Measurements from ENCODE around the gene KRT2. TPM values are rescaled to one million over a fixed set of nuclear protein-coding genes. Genes with fewer than 3 reads are reported as not detected.

Gene KRT2
- total and polyA plus RNA-seq, 2 donors (not counting 3 experiments of a cell fraction or from before 2014, with no cell fraction given), result not detected

DNA sequence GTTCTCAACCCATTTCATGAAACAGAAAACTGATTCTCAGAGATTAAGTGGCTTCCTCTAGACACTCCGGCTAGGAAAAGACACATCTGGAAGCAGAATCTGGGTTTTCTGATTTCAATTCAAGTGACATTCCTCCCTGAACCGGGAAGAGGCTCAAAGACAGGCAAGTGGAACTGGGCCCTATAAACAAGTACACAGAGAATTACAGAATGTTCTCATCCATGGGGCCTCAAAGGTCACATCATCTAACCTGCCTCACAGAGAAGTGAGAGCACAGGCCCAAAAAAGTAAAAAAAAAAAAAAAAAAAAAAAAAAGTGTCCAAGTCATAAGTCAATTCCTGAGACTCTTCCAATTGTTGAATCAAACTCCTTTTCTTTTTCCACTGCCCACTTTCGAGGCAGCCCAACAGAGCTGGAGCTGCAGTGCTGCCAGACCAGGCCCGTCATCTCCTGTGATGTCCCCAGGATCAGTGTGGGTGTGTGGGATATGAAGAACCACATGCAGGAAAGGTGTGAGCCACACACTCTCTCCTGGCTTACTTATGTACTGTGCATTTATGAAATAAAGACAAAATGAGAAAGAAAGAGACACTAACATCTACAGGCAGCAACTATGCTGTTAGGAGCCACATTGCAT lies 31.0 kb upstream of the KRT2 start:
- H3K9me3 ChIP-seq (replicated peaks; ENCODE audit: control insufficient read depth, insufficient read depth, low read length), result no peaks in the 10 kb centered on the region
- H2AFZ ChIP-seq (ENCODE audit: low read depth, low read length), result no peak overlapping the region
- no peaks in the 10 kb centered on the region for H3K4me1 ChIP-seq (ENCODE audit: control insufficient read depth, extremely low read depth, insufficient read depth, low read length)
- no peaks in the 10 kb centered on the region for H4K20me1 ChIP-seq (replicated peaks; ENCODE audit: control insufficient read depth, extremely low read depth, insufficient read depth, low read length)
- ChIA-PET POLR2A (no interaction called here), CTCF (no interaction called here)
- H3K4me2 ChIP-seq (ENCODE audit: insufficient read depth, low read length), result no peak overlapping the region
- DNase-seq (ENCODE audit: low read depth, low spot score) (no peak), FAIRE-seq (no peak)
- H3K4me3 ChIP-seq (replicated peaks in 1 of 3; ENCODE audit: insufficient read depth in 1 of 3, low read depth in 1 of 3, low read length in 3 of 3), result no peak overlapping the region
- H3K9me1 ChIP-seq (replicated peaks; ENCODE audit: control insufficient read depth, extremely low read depth, insufficient read depth, low read length), result no peaks in the 10 kb centered on the region
- TF ChIP-seq EZH2 (IDR thresholded peaks at IDR 0.05; ENCODE audit: borderline replicate concordance, low read depth, low read length, severe bottlenecking) (no peak), POLR2A (IDR thresholded peaks at IDR 0.05; ENCODE audit: low read depth, low read length) (no peak), FOS (IDR thresholded peaks at IDR 0.05; ENCODE audit: borderline replicate concordance, insufficient read depth, low read length) (no peak), MYC (IDR thresholded peaks at IDR 0.05; ENCODE audit: low read depth, low read length) (no peak), POLR2AphosphoS5 (IDR thresholded peaks at IDR 0.05; ENCODE audit: insufficient read depth, low read depth, low read length) (no peak), JUN (IDR thresholded peaks at IDR 0.05; ENCODE audit: borderline replicate concordance, insufficient read depth, insufficient read length, low read depth) (no peak), GATA2 (IDR thresholded peaks at IDR 0.05; ENCODE audit: insufficient read depth, insufficient read length, low read depth, low read length) (no peak)
- TF ChIP-seq, protein P1, sequence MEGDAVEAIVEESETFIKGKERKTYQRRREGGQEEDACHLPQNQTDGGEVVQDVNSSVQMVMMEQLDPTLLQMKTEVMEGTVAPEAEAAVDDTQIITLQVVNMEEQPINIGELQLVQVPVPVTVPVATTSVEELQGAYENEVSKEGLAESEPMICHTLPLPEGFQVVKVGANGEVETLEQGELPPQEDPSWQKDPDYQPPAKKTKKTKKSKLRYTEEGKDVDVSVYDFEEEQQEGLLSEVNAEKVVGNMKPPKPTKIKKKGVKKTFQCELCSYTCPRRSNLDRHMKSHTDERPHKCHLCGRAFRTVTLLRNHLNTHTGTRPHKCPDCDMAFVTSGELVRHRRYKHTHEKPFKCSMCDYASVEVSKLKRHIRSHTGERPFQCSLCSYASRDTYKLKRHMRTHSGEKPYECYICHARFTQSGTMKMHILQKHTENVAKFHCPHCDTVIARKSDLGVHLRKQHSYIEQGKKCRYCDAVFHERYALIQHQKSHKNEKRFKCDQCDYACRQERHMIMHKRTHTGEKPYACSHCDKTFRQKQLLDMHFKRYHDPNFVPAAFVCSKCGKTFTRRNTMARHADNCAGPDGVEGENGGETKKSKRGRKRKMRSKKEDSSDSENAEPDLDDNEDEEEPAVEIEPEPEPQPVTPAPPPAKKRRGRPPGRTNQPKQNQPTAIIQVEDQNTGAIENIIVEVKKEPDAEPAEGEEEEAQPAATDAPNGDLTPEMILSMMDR (IDR thresholded peaks at IDR 0.05; ENCODE audit: extremely low read depth in 1 of 2, insufficient read depth in 1 of 2, low read depth in 1 of 2, low read length in 2 of 2), result no peak
- intact Hi-C loops (cut with micrococcal nuclease), result no loop called here
- no peak overlapping the region for H3K27ac ChIP-seq (ENCODE audit: insufficient read depth, low read depth, low read length)
- H3K79me2 ChIP-seq (ENCODE audit: control insufficient read depth, insufficient read depth, low read length), result no peaks in the 10 kb centered on the region
- BruUV-seq (replicated peaks), result no TSS peak
- no peak overlapping the region for H3K9ac ChIP-seq (replicated peaks; ENCODE audit: extremely low read depth, insufficient read depth, low read length)
- peaks cover 0 to 3% of the 10 kb centered on the region in 2 experiments for H3K27me3 ChIP-seq (ENCODE audit: control insufficient read depth in 2 of 2, insufficient read depth in 2 of 2, low read length in 2 of 2)
- H3K36me3 ChIP-seq (ENCODE audit: control insufficient read depth in 2 of 2, extremely low read depth in 1 of 2, insufficient read depth in 2 of 2, low read length in 2 of 2), result no peaks in the 10 kb centered on the region
- dilution Hi-C loops (cut with MboI; ENCODE audit: extremely low pct_ligation_motif_present, low sequenced_read_pairs), result no loop called here

Data from endothelial cell of umbilical vein (primary cell).